Right cardiac atrium (tissue), 5 donors: ENCODE measurements around the gene SLC9B1. TPM values are rescaled to one million over a fixed set of nuclear protein-coding genes. Genes with fewer than 3 reads are reported as not detected.
A peak's percentile ranks its signal among the peaks of the same experiment; 100 is the strongest.
"Not testable (repeated sequence)": the region's sequence is repeated elsewhere in the genome, so short reads cannot be mapped to it uniquely, and the experiment has no call there.

Source experiments
- ATAC-seq, 2 donors: fragments of 200-7000 bp; cut with Tn5 transposase; one replicate each; pipeline versions ENCODE4 v1.8.0 to v1.9.1; 2020; ENCODE audit warnings: moderate library complexity in 2 of 2, mild to moderate bottlenecking in 1 of 2
- DNase-seq, 3 donors: peaks; one replicate each; pipeline ENCODE4 v3.0.0-alpha.2; 2020
- H3K27ac ChIP-seq: one replicate; pipeline ENCODE4 v1.5.1; 2013; ENCODE audit warnings: mild to moderate bottlenecking, low read length, control low read depth, moderate library complexity
- H3K27me3 ChIP-seq: one replicate; pipeline ENCODE4 v1.6.1; 2013; ENCODE audit not compliant: control insufficient read depth, insufficient read depth
- H3K4me1 ChIP-seq: one replicate; pipeline ENCODE4 v1.6.1; 2013; ENCODE audit warnings: low read length; ENCODE audit not compliant: control insufficient read depth, insufficient read depth
- H3K4me3 ChIP-seq: one replicate; pipeline ENCODE4 v1.5.1; 2013; ENCODE audit warnings: low read length, control low read depth
- H3K9me3 ChIP-seq: one replicate; pipeline ENCODE4 v1.6.1; 2013; ENCODE audit warnings: low read length; ENCODE audit not compliant: control insufficient read depth
- WGBS: extraction: QIAGEN DNeasy Blood & Tissue Kit; methylation state at CpG from one replicate; pipeline ENCODE4 v1.1.7; 2013; 5-methylcytosine and 5-hydroxymethylcytosine counted together
- intact Hi-C, 4 donors: fragments of 100-400 bp; cut with DNase I; formaldehyde crosslinking; loops; one replicate each; pipeline versions ENCODE4 v1.11.0 to v1.14.0; 2022 to 2023
- polyA plus RNA-seq: library from polyadenylated mRNA; stranded (reverse); fragments of 200-250 nt; gene quantifications from one replicate; pipeline ENCODE4 v1.2.3, GENCODE V29; 2013
- total RNA-seq, 4 donors: library from RNA; stranded (reverse); fragmentation: NEBNext Ultra II Directional; extraction: Animal tissue kit (Norgen Biotek cat#: 25700); gene quantifications; one replicate each; pipeline ENCODE4 v1.2.1, GENCODE V29; 2021
- donor health status: healthy with polysubstance abuse.
- donor health status: DM: no; HTN: yes; CAD: no.
- donor health status: DM: no; HTN: no; CAD: no.
- donor health status: DM: no; HTN: yes; CAD: no; lungs with severe emphysema.
- donor health status: DM: yes; HTN: yes; CAD: no.

SLC9B1 gene
- total and polyA plus RNA-seq, 5 donors: 0.27 to 1.8 (median 0.94) TPM

DNA sequence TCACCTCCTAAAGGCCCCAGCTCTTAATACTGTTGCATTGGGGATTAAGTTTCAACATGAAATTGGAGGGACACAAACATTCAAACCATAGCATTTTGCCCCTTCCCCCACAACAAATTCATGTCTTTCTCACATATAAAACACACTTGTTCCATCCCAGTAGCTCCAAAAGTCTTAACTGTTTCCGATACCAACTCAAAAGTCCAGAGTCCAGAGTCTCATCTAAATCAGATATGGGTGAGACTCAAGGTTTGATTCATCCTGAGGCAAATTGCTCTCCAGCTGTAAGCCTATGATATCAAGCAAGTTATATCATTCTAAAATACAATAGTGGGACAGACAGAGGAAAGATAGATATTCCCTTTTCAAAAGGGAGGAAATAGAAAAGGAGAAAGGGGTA, 8.7 kb downstream of the SLC9B1 start:
- Histone ChIP-seq H3K4me1 (peaks cover 3% of the 10 kb centered on the region), H3K27me3 (no peaks in the 10 kb centered on the region), H3K27ac (no peak overlapping the region), H3K9me3 (no peaks in the 10 kb centered on the region), H3K4me3 (no peak overlapping the region)
- intact Hi-C loops: loop anchor here in 3 of 4 donors (5.0 to 10.0 kb wide), 3 partner anchors 389 to 564 kb away; no protein-coding TSS in a partner anchor
- WGBS: 95% methylated on average over 1 of the region's 1 CpG
- ATAC-seq (no peak), DNase-seq (no peak)

DNA sequence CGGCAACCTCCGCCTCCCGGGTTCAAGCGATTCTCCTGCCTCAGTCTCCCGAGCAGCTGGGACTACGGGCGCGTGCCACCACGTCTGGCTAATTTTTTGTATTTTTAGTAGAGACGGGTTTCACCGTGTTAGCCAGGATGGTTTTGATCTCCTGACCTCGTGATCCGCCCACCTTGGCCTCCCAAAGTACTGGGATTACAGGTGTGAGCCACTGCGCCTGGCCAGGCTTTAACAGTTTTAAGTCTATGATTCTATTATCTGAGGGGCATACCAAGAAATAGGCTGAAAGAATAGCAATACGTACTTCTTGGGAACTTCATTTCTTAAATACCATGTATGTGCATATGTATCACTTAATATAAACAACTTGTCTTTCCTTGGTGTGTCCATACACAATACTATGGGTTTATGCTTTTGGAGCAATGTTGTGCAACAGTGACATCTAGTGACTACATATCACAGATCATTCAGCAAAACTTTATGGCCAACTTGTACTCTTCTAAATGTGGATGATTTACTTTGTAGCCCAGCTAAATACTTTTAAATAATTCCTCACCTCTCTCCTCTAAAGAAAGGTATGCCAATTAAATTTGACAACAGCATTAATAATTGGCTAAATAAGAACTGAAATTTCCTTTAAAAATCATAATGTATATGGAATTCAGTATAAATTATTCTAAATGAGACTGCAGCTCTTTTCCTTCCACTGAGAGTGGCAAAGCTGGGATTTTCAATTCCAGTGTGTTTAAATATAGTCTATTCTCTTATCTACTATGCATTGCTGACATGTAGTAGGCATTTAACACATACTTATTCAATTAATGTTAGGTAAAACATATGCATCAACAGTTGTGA, 10.4 kb downstream of the SLC9B1 start:
- H3K27me3 ChIP-seq: no peaks in the 10 kb centered on the region
- peak in 1 of 3 donors; percentile 38 for DNase-seq
- H3K4me1 ChIP-seq: peaks cover 3% of the 10 kb centered on the region
- 68% methylated on average over 15 of the region's 15 CpGs for WGBS
- H3K9me3 ChIP-seq: no peaks in the 10 kb centered on the region
- no peak overlapping the region for H3K4me3 ChIP-seq
- ATAC-seq: peak; percentile 81 to 85
- intact Hi-C loops: loop anchor here (2.0 to 10.0 kb wide), 4 partner anchors 387 to 564 kb away; no protein-coding TSS in a partner anchor
- H3K27ac ChIP-seq: no peak overlapping the region

DNA sequence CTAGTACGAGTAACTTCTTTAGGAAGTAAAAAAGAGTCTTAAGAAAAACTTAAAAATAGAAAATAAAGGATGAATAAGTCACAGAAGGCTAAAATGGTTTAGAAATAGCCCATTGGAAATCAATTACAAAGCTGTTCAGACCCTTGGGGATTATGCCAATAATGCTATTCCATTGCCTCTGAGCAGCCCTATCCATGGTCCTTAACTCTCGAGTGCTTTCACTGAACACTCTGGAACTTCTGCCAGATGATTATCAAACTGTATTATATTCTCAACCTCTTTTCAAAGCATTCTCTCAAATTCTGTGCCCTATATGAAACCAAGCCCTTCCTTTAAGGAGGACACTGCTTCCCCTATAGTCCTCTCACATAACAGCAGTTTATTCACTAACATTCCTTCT, 17.0 kb downstream of the SLC9B1 start:
- DNase-seq: no peak
- ATAC-seq: no peak
- no peak overlapping the region for H3K4me3 ChIP-seq
- H3K9me3 ChIP-seq: no peaks in the 10 kb centered on the region
- intact Hi-C loops: loop anchor here in 2 of 4 donors (10.0 kb wide), 2 partner anchors 548 to 558 kb away; no protein-coding TSS in a partner anchor
- WGBS: 62% methylated on average over 2 of the region's 2 CpGs
- no peaks in the 10 kb centered on the region for H3K4me1 ChIP-seq
- no peaks in the 10 kb centered on the region for H3K27me3 ChIP-seq
- no peak overlapping the region for H3K27ac ChIP-seq

DNA sequence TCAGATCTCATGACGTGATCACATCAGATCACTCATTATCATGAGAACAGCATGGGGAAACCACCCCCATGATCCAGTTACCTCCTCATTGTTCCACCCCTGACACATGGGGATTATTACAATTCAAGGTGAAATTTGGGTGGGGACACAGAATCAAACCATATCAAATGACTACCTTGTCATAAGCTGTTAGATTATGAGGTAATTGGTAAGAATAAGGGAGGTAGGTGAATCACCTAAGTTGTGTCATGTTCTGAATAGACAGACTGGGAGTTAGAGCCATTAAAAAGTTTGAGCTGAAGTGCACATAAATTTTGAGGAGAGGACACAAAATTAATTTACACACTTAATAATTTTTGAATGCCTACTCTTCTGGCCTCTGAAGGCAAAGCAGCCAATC, 24.7 kb downstream of the SLC9B1 start:
- ATAC-seq (no peak), DNase-seq (no peak)
- no peaks in the 10 kb centered on the region for H3K27me3 ChIP-seq
- no peak overlapping the region for H3K27ac ChIP-seq
- H3K9me3 ChIP-seq: no peaks in the 10 kb centered on the region
- intact Hi-C loops: no loop called here
- H3K4me3 ChIP-seq: no peak overlapping the region
- WGBS: 81% methylated on average over 1 of the region's 1 CpG
- no peaks in the 10 kb centered on the region for H3K4me1 ChIP-seq

DNA sequence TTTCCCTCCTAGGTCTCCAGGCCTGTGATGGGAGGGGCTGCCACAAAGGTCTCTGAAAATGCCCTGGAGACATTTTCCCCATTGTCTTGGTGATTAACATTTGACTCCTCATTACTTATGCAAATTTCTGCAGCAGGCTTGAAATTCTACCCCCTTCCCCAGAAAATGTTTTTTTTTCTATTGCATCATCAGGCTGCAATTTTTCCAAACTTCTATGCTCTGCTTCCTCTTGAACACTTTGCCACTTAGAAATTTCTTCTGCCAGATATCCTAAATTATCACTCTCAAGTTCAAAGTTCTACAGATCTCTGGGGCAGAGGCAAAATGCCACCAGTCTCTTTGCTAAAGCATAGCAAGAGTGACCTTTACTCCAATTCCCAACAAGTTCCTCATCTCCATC, 25.5 kb downstream of the SLC9B1 start:
- H3K9me3 ChIP-seq, H3K4me3 ChIP-seq, H3K4me1 ChIP-seq, intact Hi-C loops, H3K27me3 ChIP-seq, H3K27ac ChIP-seq, DNase-seq, ATAC-seq: not testable (repeated sequence)

DNA sequence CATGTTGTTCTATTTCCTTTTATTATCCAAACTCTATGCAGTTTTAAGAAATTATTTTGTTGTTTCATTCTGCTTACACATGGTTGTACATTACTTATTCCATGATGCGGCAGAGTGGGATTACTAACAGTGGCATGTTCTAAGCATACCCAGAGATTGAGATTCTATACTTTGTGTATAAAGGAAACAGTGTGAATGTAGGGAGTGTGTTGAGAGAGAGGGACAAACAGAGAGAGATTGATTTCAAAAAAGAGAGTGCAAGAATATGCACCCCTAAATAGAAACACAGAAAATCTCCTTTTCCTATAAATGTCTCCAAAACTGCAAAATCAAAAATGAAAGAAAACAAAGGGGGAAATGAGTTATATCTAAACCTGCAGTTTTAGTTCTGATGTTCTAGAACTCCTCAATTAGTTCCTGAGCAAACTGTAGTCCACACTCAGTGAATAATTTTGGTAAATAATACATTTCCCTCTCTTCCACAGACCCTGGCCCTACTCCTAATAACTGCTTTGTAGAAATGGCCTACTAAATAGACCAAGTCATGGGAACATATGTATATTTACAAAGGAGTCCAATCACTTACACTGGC, 31.0 kb downstream of the SLC9B1 start:
- Histone ChIP-seq H3K4me1 (no peaks in the 10 kb centered on the region), H3K27ac (no peak overlapping the region), H3K4me3 (no peak overlapping the region), H3K27me3 (no peaks in the 10 kb centered on the region), H3K9me3 (no peaks in the 10 kb centered on the region)
- ATAC-seq (no peak), DNase-seq (no peak)
- intact Hi-C loops: no loop called here
- 100% methylated on average over 1 of the region's 1 CpG for WGBS

DNA sequence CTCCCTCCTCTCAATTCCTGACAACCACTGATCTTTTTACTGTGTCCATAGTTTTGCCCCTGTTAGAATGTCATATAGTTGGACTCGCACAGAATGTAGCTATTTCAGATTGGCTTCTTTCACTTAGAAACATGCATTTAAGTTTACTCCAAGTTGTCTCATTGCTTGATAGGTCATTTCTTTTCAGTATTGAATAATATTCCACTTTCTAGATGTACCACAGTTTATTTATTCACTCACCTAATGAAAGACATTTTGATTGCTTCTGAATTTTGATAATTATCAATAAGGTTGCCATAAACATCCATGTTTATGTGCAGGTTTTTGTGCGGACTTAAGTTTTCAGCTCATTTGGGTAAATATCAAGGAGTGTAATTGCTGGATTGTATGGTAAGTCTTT, 38.5 kb downstream of the SLC9B1 start:
- DNase-seq: no peak

DNA sequence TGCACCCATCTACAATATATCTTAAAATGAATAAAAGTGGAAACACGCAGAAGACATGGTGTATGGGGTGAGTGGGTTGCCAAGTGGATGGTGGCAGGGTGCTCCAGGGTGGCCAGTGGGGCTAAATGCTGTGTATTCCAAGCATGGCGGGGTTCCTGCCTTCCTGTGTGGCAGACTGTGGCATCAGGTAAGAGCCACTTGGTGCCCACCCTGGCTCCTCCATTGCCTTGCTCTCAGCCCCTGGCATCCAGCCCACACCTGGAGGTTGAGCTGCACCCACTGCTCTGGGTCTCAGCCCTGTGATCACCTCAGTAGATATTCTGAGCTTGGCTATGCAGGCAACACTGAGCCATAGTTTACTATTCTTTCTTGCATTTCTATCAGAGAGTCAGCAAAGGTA, 57.7 kb downstream of the SLC9B1 start:
- H3K27me3 ChIP-seq, H3K27ac ChIP-seq, ATAC-seq, H3K9me3 ChIP-seq, H3K4me1 ChIP-seq, intact Hi-C loops, H3K4me3 ChIP-seq: not testable (repeated sequence)
- 90% methylated on average over 2 of the region's 2 CpGs for WGBS
- peak in 1 of 3 donors; percentile 16 for DNase-seq

More for the DNA sequence above, 38.5 kb downstream of the SLC9B1 start:
- no peaks in the 10 kb centered on the region for H3K27me3 ChIP-seq
- H3K27ac ChIP-seq: no peak overlapping the region
- WGBS: 97% methylated on average over 2 of the region's 2 CpGs
- no peaks in the 10 kb centered on the region for H3K4me1 ChIP-seq
- intact Hi-C loops: no loop called here
- H3K4me3 ChIP-seq: no peak overlapping the region
- ATAC-seq: no peak
- no peaks in the 10 kb centered on the region for H3K9me3 ChIP-seq

DNA sequence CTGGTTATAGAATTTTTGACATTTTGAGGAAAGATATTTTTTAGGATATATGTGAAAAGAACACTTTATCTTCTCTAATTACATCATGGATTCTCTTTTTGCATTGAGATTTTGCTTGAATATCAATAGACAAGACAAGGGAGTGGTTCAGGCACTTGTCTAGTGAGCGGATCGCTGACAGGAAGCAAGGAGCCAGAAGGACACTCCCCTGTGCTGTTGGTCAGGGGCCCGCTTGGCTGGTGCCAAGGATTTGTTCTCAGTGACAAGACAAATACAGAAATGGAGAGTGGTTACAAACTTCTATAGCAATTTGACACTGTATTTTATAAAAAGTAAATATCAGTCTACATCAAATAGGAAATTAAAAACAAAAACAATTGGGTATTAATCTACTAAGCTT, 60.0 kb downstream of the SLC9B1 start:
- H3K4me3 ChIP-seq: no peak overlapping the region
- no peaks in the 10 kb centered on the region for H3K4me1 ChIP-seq
- WGBS: 33% methylated on average over 3 of the region's 3 CpGs
- ATAC-seq (peak; percentile 60 to 61), DNase-seq (peak in 2 of 3 donors; percentile 55 to 75)
- no peaks in the 10 kb centered on the region for H3K9me3 ChIP-seq
- no peaks in the 10 kb centered on the region for H3K27me3 ChIP-seq
- H3K27ac ChIP-seq: no peak overlapping the region
- intact Hi-C loops: no loop called here

DNA sequence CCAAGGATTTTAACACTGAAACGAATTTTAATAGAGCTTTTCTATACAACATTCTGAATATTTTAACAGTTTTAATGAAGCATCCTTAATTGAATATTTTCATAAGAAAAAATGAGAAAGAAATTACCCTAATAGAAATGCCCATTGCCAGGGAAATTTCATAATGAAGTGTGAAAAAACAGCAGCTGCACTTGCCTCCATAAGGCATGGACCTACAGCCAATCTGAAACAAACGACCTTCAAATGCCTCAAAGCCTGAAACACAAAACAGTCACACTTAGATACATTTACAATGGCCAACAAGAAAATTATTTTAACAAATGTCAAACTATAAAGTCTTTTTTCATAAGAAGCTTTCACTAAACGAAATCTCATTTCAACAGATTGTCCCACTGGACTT, 74.4 kb downstream of the SLC9B1 start:
- H3K4me3 ChIP-seq: no peak overlapping the region
- ATAC-seq (no peak), DNase-seq (no peak)
- H3K27me3 ChIP-seq: no peaks in the 10 kb centered on the region
- H3K9me3 ChIP-seq: no peaks in the 10 kb centered on the region
- 68% methylated on average over 3 of the region's 3 CpGs for WGBS
- intact Hi-C loops: no loop called here
- no peak overlapping the region for H3K27ac ChIP-seq
- no peaks in the 10 kb centered on the region for H3K4me1 ChIP-seq

DNA sequence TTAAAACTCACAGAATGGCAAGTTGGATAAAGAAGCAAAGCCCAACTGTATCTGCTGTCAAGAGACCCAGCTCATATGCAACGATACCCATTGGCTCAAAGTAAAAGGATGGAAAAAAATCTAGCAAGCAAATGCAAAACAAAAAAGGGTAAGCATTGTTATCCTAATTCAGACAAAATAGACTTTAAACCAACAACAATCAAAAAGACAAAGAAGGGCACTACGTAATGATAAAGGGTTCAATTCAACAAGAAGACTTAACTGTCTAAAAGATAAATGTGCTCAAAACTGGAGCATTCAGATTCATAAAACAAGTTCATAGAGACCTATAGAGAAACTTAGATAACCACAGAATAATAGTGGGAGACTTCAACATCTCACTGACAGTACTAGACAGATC, 81.4 kb downstream of the SLC9B1 start:
- intact Hi-C loops, ATAC-seq: not testable (repeated sequence)
- WGBS: 70% methylated on average over 2 of the region's 2 CpGs

More for the DNA sequence above, 81.4 kb downstream of the SLC9B1 start:
- H3K27ac ChIP-seq, DNase-seq, H3K4me1 ChIP-seq, H3K27me3 ChIP-seq, H3K9me3 ChIP-seq, H3K4me3 ChIP-seq: not testable (repeated sequence)
